Measurements from ENCODE around the gene DPF3. TPM values are rescaled to one million over a fixed set of nuclear protein-coding genes. Genes with fewer than 3 reads are reported as not detected.

Gene DPF3
- total RNA-seq, 1 experiment from 2014 or later: not detected

GRCh38 chr14:72679536-72680151 lies 214.3 kb downstream of the DPF3 start:
- Histone ChIP-seq H3K9me3 (ENCODE audit: control insufficient read depth, insufficient read depth, low read depth, low read length) (no peaks in the 10 kb centered on the region), H3K36me3 (ENCODE audit: control insufficient read depth, insufficient read depth, low read length) (no peaks in the 10 kb centered on the region), H3K4me1 (ENCODE audit: control insufficient read depth, insufficient read depth, low read length) (no peaks in the 10 kb centered on the region), H3K4me3 (ENCODE audit: low read depth in 2 of 2, low read length in 2 of 2) (no peak overlapping the region), H3K27me3 (ENCODE audit: control insufficient read depth, insufficient read depth, low read length) (no peaks in the 10 kb centered on the region), H3K27ac (ENCODE audit: low read length) (no peak overlapping the region)
- no TSS peak for BruUV-seq (replicated peaks)
- intact Hi-C loops (cut with micrococcal nuclease; ENCODE audit: unreplicated experiment): no loop called here
- in situ Hi-C loops (cut with HindIII; ENCODE audit: low pct_unique_long_range_greater_than_20kb, low sequenced_read_pairs): no loop called here
- CTCF ChIA-PET: no interaction called here
- ATAC-seq (no peak), DNase-seq (ENCODE audit: low read depth, low spot score) (no peak)
- POLR2A ChIA-PET: no interaction called here
- TF ChIP-seq POLR2AphosphoS5 (IDR thresholded peaks at IDR 0.05; ENCODE audit: low read depth, low read length) (no peak), CTCF (IDR thresholded peaks at IDR 0.05) (no peak), REST (IDR thresholded peaks at IDR 0.05; ENCODE audit: insufficient read depth in 1 of 2, low read depth in 2 of 2, low read length in 1 of 2) (no peak), TCF7L2 (IDR thresholded peaks at IDR 0.05; ENCODE audit: low read depth, low read length) (no peak), SIN3A (IDR thresholded peaks at IDR 0.05; ENCODE audit: borderline replicate concordance, insufficient read depth, low read depth, low read length) (no peak)

DNA sequence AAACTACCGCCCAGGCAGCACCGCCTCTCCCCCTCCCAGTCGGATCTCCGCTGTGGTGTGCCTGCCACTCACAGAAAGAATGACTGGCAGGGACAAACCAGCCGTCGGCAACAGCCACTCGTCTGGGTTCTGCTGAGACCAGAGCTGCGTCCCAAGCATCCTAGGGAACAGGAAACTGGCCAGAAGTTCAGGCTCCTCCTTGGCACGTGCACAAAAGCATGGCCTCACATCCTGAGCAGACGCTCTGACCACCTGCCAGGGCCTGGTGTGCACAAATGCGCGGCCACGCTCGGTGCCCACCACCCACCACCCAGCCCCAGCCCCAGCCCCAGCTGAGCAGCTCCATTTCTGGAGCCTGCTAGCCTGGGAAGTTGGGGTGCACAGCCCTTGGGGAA lies 214.8 kb downstream of the DPF3 start:
- no peak for TF ChIP-seq REST (IDR thresholded peaks at IDR 0.05; ENCODE audit: insufficient read depth in 1 of 2, low read depth in 2 of 2, low read length in 1 of 2)
- no peak for TF ChIP-seq TCF7L2 (IDR thresholded peaks at IDR 0.05; ENCODE audit: low read depth, low read length)
- no peak for TF ChIP-seq SIN3A (IDR thresholded peaks at IDR 0.05; ENCODE audit: borderline replicate concordance, insufficient read depth, low read depth, low read length)
- no peak for TF ChIP-seq CTCF (IDR thresholded peaks at IDR 0.05)
- no peak for TF ChIP-seq POLR2AphosphoS5 (IDR thresholded peaks at IDR 0.05; ENCODE audit: low read depth, low read length)
- Histone ChIP-seq H3K36me3 (ENCODE audit: control insufficient read depth, insufficient read depth, low read length) (no peaks in the 10 kb centered on the region), H3K9me3 (ENCODE audit: control insufficient read depth, insufficient read depth, low read depth, low read length) (no peaks in the 10 kb centered on the region), H3K27ac (ENCODE audit: low read length) (no peak overlapping the region), H3K4me1 (ENCODE audit: control insufficient read depth, insufficient read depth, low read length) (no peaks in the 10 kb centered on the region), H3K4me3 (ENCODE audit: low read depth in 2 of 2, low read length in 2 of 2) (no peak overlapping the region), H3K27me3 (ENCODE audit: control insufficient read depth, insufficient read depth, low read length) (no peaks in the 10 kb centered on the region)
- no TSS peak for BruUV-seq (replicated peaks)
- ATAC-seq (no peak), DNase-seq (ENCODE audit: low read depth, low spot score) (no peak)
- POLR2A ChIA-PET: no interaction called here
- in situ Hi-C loops (cut with HindIII; ENCODE audit: low pct_unique_long_range_greater_than_20kb, low sequenced_read_pairs): no loop called here
- CTCF ChIA-PET: no interaction called here
- intact Hi-C loops (cut with micrococcal nuclease; ENCODE audit: unreplicated experiment): no loop called here
